ENCODE measurements around the gene ROS1.

- TF ChIP-seq SIN3A (IDR thresholded peaks at IDR 0.05; ENCODE audit: borderline replicate concordance, insufficient read depth, low read length) (no peak), TAF1 (IDR thresholded peaks at IDR 0.05; ENCODE audit: borderline replicate concordance, insufficient read depth, low read length) (no peak), POLR2AphosphoS5 (IDR thresholded peaks at IDR 0.05; ENCODE audit: low read depth, low read length) (no peak), REST (IDR thresholded peaks at IDR 0.05; ENCODE audit: insufficient read depth in 1 of 2, low read depth in 2 of 2, low read length in 2 of 2) (no peak), FOXP2 (optimal IDR thresholded peaks at IDR 0.05; ENCODE audit: borderline replicate concordance, extremely low read depth, extremely low read length, insufficient read depth) (no peak)
Observed at GRCh38 chr6:117272032-117272866, 153.5 kb downstream of the ROS1 start.

All from PFSK-1 (cell line).